PC-3 (cell line): ENCODE data around the gene USP14.

Source experiments
- CTCF ChIP-seq: fragments of 300-600 bp; sonication (generic); conservative IDR thresholded peaks from 2 replicates; pipeline ENCODE4 v1.5.1; 2017; ENCODE audit warnings: antibody characterized with exemption, low read depth, mild to moderate bottlenecking, low read length
- EZH2 ChIP-seq: fragments of 300-600 bp; sonication (generic); IDR thresholded peaks from one replicate; pipeline ENCODE4 v1.6.1; 2017; ENCODE audit warnings: antibody characterized with exemption, mild to moderate bottlenecking, low read length; ENCODE audit not compliant: unreplicated experiment
- EZH2phosphoT487 ChIP-seq: fragments of 300-600 bp; sonication (generic); IDR thresholded peaks from 2 replicates; pipeline ENCODE4 v1.6.1; 2018; ENCODE audit warnings: mild to moderate bottlenecking, antibody characterized with exemption, low read length, borderline replicate concordance

- TF ChIP-seq CTCF (no peak), EZH2 (no peak), EZH2phosphoT487 (no peak)
These were observed 2.6 kb downstream of the USP14 start for GRCh38 chr18:160831-161570.
